Fibroblast of villous mesenchyme (primary cell): ENCODE measurements around the gene EHBP1. TPM values are rescaled to one million over a fixed set of nuclear protein-coding genes. Genes with fewer than 3 reads are reported as not detected.

Experiments used
- DNase-seq: peaks from one replicate; pipeline ENCODE4 v3.0.0-alpha.2; 2010; ENCODE audit warnings: low read depth
- H3K4me3 ChIP-seq: 2 replicates; pipeline ENCODE4 v1.5.1; 2011; ENCODE audit warnings: low read depth, mild to moderate bottlenecking, low read length
- total RNA-seq: library from RNA; depleted of rRNA; stranded (reverse); fragments of >200 nt; gene quantifications from 2 replicates; pipeline ENCODE4 v1.2.3, GENCODE V29; 2012
- TF ChIP-seq, protein P1 (sequence below): IDR thresholded peaks from 2 replicates; pipeline ENCODE4 v1.5.1; 2012; ENCODE audit warnings: low read depth, mild to moderate bottlenecking, low read length; ENCODE audit not compliant: insufficient read depth

The EHBP1 gene
- total RNA-seq, 1 donor = 140 TPM

GRCh38 chr2:63040586-63040985, 335.1 kb downstream of the EHBP1 start:
- no peak for DNase-seq
- H3K4me3 ChIP-seq = no peak overlapping the region
- TF ChIP-seq, protein P1, sequence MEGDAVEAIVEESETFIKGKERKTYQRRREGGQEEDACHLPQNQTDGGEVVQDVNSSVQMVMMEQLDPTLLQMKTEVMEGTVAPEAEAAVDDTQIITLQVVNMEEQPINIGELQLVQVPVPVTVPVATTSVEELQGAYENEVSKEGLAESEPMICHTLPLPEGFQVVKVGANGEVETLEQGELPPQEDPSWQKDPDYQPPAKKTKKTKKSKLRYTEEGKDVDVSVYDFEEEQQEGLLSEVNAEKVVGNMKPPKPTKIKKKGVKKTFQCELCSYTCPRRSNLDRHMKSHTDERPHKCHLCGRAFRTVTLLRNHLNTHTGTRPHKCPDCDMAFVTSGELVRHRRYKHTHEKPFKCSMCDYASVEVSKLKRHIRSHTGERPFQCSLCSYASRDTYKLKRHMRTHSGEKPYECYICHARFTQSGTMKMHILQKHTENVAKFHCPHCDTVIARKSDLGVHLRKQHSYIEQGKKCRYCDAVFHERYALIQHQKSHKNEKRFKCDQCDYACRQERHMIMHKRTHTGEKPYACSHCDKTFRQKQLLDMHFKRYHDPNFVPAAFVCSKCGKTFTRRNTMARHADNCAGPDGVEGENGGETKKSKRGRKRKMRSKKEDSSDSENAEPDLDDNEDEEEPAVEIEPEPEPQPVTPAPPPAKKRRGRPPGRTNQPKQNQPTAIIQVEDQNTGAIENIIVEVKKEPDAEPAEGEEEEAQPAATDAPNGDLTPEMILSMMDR = no peak

DNA sequence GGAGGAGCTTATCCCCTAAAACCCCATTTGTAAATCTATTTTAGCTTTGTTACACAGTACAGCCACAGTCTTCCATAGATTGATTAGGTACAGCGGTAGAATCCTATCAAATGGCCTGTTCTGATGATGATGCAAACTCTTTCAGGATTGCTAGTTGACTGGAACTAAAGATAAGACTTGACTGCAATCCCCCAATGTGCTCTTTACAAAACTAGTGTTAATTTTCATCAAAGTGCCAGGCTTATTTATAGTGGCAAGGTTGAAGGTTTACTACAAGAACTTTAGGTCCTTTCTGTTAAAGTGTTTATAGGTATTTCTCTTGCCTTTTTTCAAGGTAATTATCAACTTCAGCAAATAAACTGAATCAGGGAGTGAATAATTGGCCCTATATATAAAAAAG, 336.1 kb downstream of the EHBP1 start:
- no peak overlapping the region for H3K4me3 ChIP-seq
- TF ChIP-seq, protein P1 = no peak
- DNase-seq = no peak

- TF ChIP-seq, protein P1 = no peak
- DNase-seq = no peak
- no peak overlapping the region for H3K4me3 ChIP-seq
These were observed 339.1 kb downstream of the EHBP1 start for GRCh38 chr2:63044362-63045327.

DNA sequence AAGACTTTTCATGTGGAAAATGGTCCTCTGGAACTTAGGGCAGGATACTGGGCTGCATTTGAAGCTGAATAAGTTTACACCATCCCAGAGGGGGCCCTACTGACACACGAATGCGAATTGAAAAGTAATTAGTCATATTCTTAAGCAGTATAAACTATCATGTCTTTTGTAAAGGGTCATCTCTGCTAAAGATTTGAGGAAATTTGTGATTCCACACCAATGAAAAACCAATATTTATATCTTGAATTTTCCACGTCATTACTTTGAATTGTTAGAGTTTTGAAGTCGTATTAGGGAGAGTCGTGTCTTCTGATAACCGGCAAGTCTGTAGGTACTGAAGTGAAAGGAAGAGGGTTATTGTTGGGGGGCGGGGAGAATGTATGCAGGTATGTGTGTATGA, 341.0 kb downstream of the EHBP1 start:
- TF ChIP-seq, protein P1 = no peak
- DNase-seq = no peak

DNA sequence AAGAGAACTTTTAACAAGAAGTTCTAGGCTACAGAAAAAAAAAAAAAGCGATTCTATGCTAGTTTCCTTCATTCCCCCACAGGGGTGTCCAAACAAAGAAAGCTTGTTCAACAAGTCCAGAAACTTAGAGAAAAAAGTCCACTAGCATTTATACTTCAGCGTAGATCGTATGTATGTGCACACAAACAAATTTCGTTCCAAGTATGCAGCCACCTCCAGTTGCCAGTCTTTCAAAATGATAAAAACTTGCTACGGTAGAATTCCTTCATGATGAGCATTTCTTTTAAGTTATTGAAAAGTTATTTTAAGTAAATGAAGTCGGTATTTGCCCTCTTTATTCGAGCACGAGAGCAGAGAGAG, 341.4 kb downstream of the EHBP1 start:
- H3K4me3 ChIP-seq = no peak overlapping the region
- no peak for DNase-seq
- TF ChIP-seq, protein P1 = no peak

More for the DNA sequence above, 341.0 kb downstream of the EHBP1 start:
- no peak overlapping the region for H3K4me3 ChIP-seq

GRCh38 chr2:63047321-63048279, 342.1 kb downstream of the EHBP1 start:
- TF ChIP-seq, protein P1 = no peak
- H3K4me3 ChIP-seq = peak overlapping the region; percentile 3
- no peak for DNase-seq
